ENCODE data around the gene IFNL1.
"Not testable (repeated sequence)": the region's sequence is repeated elsewhere in the genome, so short reads cannot be mapped to it uniquely, and the experiment has no call there.

Gene IFNL1

GRCh38 chr19:39304185-39304513 is 7.9 kb downstream of the IFNL1 start:
- H3K4me3 ChIP-seq (ENCODE audit: control insufficient read depth, low read depth, low read length): no peak overlapping the region
- no peak for TF ChIP-seq CTCF (IDR thresholded peaks at IDR 0.05; ENCODE audit: control insufficient read depth, insufficient read depth, low read depth, low read length, missing control alignments)
- no peak for DNase-seq (ENCODE audit: low read depth)

GRCh38 chr19:39304701-39305571 is 8.7 kb downstream of the IFNL1 start:
- no peak overlapping the region for H3K4me3 ChIP-seq (ENCODE audit: control insufficient read depth, low read depth, low read length)
- TF ChIP-seq CTCF (IDR thresholded peaks at IDR 0.05; ENCODE audit: control insufficient read depth, insufficient read depth, low read depth, low read length, missing control alignments): no peak
- no peak for DNase-seq (ENCODE audit: low read depth)

DNA sequence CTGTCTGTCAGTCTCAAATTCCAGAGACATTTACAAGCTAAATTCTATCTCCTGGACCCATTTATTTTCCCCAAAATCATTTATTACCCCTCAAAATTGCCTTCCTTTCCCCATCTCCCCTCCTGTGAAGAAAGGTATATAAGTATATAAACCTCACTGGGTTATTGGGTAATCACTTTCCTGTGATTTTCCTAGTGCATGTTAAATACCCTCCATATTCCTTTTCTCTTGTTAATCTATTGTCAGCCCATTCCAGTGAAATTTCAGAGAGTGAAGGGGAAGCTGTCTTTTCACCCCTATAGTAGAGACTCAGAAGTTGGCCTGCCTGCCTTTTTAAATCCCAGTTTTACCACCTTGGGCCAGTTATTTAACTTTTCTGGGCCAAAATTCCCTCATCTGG is 9.9 kb downstream of the IFNL1 start:
- TF ChIP-seq CTCF (IDR thresholded peaks at IDR 0.05; ENCODE audit: control insufficient read depth, insufficient read depth, low read depth, low read length, missing control alignments): no peak
- DNase-seq (ENCODE audit: low read depth): no peak
- H3K4me3 ChIP-seq (ENCODE audit: control insufficient read depth, low read depth, low read length): no peak overlapping the region

DNA sequence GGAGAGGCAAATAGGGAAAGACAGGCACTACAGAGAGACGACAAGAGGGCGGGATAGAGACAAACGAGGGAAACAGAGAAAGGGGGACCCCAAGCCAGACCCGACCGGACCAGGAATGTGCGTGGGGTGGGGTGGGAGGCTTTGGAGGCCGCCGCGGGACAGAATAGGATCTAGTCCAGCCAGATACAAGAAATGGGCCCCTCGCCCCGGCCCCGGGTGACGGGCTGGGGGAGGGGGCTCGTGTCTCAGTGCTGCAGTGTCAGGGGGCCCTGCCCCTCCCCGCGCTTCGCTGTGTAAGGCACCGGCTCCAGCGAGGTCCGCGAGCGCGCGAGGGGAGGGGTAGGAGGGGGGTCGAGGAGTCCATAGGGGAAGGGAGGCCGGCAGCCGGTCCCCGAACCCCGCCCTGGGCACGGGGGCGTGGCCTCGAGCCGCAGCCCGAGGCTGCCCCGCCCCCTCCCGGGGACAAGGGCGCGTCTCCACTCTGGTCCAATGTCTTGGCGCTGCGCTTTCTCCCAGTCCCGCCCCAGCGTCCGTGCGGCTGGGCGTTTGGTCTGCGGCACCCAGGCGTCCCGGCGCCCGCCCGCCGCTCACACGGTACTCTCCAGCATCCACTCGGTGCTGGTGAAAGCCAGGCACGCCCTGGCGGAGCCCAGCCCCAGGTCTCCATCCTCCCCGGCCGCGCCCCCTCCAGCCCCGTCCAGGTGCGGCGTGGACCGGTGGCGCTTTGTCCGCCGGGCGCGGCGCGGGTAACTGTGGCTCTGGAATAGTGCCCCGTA is 11.0 kb downstream of the IFNL1 start:
- TF ChIP-seq CTCF (IDR thresholded peaks at IDR 0.05; ENCODE audit: control insufficient read depth, insufficient read depth, low read depth, low read length, missing control alignments): no peak
- no peak overlapping the region for H3K4me3 ChIP-seq (ENCODE audit: control insufficient read depth, low read depth, low read length)
- DNase-seq (ENCODE audit: low read depth): no peak

DNA sequence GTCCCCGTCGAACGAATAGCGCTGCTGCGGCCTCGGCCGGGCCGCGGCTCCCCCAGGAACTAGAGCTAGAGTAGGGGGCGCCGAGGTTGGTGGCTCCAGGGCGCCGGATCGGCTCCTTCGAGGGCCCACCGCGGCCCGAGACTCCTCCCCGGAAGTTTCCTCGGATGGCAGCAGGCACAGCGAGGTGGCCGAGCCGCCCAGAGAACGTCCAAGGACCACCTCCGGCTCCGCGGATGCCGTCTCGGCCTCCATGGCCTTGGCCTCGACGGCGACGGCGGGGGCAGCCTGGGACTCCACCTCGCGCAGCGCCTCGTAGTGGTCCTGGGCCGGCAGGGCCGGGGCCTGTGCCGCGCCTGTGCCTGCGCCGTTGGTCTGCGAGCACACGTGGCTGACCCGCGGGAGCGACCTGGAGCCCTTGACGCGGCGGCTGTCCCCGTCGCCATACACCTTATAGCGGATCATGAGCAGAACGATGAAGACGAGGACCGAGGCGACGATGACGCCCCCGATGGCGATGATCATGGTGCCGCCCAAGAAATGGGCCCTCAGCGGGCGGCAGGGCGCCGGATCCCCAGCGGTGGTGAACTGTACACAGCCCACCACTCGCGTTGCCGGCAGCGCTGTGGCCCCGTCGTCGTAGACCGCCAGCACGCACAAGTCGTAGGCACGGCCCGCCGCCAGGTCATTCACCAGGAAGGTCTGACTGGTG is 11.8 kb downstream of the IFNL1 start:
- no peak for TF ChIP-seq CTCF (IDR thresholded peaks at IDR 0.05; ENCODE audit: control insufficient read depth, insufficient read depth, low read depth, low read length, missing control alignments)
- H3K4me3 ChIP-seq (ENCODE audit: control insufficient read depth, low read depth, low read length): no peak overlapping the region
- no peak for DNase-seq (ENCODE audit: low read depth)

- no peak for DNase-seq (ENCODE audit: low read depth)
- TF ChIP-seq CTCF (IDR thresholded peaks at IDR 0.05; ENCODE audit: control insufficient read depth, insufficient read depth, low read depth, low read length, missing control alignments): no peak
- no peak overlapping the region for H3K4me3 ChIP-seq (ENCODE audit: control insufficient read depth, low read depth, low read length)
Measured at GRCh38 chr19:39308531-39309304, 12.5 kb downstream of the IFNL1 start.

- not testable (repeated sequence) for H3K4me3 ChIP-seq (ENCODE audit: control insufficient read depth, low read depth, low read length); DNase-seq (ENCODE audit: low read depth)
Measured at GRCh38 chr19:39309305-39309670, 13.1 kb downstream of the IFNL1 start.

Measured in AG09309 (cell line).